DOHH2 (cell line): ENCODE data around the gene COA5.

Experiments
- EZH2phosphoT487 ChIP-seq: fragments of 200-600 bp; sonication (generic); IDR thresholded peaks from 2 replicates; pipeline ENCODE4 v1.6.1; 2017; ENCODE audit warnings: borderline replicate concordance, mild to moderate bottlenecking, antibody characterized with exemption, low read length, moderate library complexity, mixed read lengths
- TF ChIP-seq, protein P1 (sequence below): fragments of 200-600 bp; sonication (generic); IDR thresholded peaks from one replicate; pipeline ENCODE4 v1.5.1; 2014; ENCODE audit warnings: antibody characterized with exemption, mild to moderate bottlenecking, low read depth, low read length; ENCODE audit not compliant: poor library complexity, severe bottlenecking

DNA sequence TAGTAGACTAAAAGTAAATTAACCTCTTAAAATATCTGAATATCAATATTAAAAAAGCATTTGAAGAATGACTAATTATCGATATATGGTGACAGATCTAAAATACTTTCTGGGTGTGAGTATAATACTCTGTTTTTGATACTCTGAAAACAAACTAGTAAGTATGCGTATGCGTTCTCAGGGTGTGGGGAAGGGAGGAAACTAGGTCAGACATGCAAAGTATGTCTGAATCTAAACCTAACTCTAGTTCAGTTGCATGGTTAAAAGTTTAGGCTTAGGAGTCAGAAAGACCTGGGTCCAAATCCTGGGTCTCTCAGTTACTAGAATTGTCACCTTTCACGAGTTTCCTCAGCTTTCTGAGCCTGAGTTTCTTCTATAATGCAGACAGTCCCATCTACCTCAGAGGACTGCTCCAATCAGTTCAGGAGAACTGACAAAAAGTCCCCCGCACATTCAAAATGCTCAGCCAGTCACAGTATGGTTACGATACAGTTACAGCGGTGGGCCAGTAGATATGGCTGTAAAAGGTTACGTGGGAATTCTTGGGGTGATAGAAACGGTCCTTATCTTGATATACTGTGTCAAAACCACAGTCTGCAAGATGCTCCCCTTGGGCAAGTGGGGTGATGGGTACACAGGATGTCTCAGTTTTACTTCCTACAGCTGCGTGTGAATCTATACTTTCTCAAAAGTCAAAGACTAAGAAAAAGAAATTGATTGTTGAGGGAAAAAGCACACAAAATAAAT lies 29.3 kb upstream of the COA5 start:
- TF ChIP-seq EZH2phosphoT487: no peak
- TF ChIP-seq, protein P1, sequence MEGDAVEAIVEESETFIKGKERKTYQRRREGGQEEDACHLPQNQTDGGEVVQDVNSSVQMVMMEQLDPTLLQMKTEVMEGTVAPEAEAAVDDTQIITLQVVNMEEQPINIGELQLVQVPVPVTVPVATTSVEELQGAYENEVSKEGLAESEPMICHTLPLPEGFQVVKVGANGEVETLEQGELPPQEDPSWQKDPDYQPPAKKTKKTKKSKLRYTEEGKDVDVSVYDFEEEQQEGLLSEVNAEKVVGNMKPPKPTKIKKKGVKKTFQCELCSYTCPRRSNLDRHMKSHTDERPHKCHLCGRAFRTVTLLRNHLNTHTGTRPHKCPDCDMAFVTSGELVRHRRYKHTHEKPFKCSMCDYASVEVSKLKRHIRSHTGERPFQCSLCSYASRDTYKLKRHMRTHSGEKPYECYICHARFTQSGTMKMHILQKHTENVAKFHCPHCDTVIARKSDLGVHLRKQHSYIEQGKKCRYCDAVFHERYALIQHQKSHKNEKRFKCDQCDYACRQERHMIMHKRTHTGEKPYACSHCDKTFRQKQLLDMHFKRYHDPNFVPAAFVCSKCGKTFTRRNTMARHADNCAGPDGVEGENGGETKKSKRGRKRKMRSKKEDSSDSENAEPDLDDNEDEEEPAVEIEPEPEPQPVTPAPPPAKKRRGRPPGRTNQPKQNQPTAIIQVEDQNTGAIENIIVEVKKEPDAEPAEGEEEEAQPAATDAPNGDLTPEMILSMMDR: no peak
